HG03025 (cell line): ENCODE data around the gene PRKAB2.
"Not testable (repeated sequence)": the region's sequence is repeated elsewhere in the genome, so short reads cannot be mapped to it uniquely, and the experiment has no call there.

Experiments
- ATAC-seq: cut with Tn5 transposase; IDR thresholded peaks from one replicate; pipeline ENCODE4 v1.9.1; 2021; ENCODE audit warnings: mild to moderate bottlenecking, moderate library complexity; ENCODE audit not compliant: unreplicated experiment, low FRiP score

PRKAB2 gene

DNA sequence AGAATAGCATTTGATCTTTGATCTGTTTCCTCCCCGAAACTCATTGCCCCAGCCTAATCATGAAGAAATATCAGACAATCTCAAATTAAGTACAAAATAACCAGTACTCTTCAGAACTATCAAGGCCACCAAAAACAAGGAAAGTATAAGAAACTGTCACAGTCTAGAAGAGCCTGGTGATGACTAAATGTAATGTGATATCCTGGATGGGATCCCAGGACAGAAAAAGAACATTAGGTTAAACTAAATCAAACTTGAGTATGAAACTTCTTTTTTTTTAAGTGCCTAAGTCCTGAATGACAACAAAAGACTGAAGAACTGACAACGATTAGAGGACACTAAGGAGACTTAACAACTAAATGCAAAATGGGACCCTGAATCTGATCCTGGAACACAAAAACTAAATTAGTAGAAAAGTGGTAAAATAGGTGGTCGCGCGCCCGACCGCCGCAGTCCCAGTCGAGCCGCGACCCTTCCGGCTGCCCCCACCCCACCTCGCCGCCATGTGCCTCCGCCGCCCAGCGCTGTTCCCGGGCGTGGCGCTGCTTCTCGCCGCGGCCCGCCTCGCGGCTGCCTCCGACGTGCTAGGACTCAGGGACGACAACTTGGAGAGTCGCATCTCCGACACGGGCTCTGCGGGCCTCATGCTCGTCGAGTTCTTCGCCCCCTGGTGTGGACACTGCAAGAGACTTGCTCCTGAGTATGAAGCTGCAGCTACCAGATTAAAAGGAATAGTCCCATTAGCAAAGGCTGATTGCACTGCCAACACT, 5.5 kb upstream of the PRKAB2 start:
- ATAC-seq: no peak

DNA sequence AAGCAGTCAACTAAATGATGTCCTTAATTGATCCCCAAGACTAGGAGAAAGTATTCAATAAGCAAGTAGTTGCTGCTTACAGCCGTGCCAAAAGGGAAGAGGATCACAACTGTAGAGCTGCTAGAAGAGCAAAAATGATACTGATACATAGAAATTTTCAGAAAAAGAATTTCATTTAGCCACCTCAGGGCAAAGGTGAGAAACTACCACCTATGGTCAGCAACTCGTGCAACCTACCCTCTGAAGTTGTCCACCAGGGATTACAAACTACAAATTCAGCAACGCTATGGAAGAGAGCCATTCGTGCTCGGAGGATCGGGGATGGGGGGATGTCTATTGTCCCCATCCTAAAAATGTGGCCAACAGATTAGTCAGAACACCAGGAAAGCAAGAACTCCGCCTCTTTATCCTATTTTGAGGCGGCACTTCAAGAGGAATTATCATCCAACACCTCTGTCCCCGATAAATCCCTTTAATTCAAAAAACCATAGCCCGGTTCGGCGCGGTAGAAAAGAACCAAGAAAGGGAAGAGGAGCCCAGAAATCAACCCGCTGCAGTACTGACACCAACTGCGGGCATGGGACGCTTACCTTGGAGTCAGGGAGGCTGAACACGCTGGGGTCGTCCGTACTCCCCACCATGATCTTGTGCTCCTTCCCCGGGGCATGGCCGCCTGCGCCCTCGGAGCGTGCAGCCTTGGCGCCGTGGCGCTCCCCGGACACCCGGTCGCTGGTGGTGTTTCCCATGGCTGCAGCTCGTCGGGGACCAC, 687 bp downstream of the PRKAB2 start:
- ATAC-seq: no peak

DNA sequence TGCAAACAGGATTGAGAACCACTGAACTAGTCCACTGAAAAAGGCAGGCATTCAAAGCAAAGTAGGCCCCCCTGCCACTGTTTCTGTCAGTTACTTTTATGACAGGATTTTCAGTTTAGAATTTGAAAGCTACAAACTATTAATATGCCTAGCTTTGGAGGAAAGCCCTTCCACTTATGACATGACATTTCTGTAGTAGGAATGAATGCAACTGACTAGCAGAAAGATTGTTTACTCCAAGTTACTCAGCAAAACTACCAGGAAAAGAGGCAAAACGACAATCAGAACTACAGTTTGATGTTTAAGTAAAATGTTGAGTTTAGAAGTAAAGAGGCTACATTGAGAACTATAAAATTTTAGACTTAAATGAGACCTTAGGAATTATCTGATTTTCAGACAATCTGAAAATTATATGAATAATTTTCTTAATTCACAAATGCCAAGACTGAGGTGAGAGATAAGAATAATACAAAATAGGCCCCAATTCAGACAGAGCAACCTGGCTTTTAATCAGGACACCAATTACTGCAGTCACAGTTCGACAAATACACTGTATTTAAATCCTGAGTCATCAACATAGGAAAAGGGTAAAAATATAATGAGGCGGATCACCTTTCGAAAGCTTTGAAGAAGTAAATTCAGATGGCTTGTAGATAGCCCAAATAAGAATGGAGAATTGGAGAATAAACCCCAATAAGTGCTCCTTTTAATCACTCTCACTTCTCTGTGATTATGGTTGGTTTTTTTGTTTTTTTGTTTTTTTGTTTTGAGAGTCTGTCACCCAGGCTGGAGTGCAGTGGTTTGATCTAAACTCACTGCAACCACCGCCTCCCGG, 2.2 kb downstream of the PRKAB2 start:
- ATAC-seq: no peak

DNA sequence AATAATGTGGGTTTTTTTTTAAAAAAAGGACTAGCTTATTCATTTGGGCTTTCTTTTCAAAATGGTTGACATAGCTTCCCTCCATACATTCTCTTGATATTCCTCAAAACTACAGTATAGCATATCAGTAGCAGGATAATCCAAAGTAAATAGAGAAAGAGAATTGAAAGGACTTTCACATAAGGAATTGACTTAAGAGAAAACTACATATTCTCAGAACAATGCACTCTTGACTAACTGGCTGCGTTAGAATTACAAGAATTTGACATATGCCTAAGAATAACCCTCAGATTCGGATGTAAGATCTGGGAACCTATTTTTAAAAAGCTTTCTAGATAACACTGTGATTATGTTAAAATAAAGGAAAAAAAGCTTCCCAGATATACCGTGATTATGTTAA, 3.1 kb downstream of the PRKAB2 start:
- ATAC-seq: no peak

DNA sequence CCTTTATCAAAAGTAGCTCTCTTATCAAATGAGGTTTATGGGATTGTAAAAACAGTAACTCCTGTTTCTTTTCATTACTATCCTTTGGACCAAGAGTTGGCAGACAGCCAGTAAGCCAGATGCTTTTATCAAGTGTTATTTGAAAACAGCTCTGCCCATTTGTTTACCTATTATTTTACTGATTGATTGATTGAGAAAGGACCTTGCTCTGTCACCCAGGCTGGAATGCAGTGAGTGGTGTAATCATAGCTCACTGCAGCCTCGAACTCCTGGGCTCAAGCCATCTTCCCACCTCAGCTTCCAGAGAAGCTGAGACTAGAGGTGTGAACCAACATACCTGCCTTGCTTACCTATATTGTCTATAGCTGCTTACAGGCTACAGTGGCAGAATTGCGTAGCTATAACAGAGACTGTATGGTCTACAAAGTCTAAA, 3.6 kb downstream of the PRKAB2 start:
- ATAC-seq: no peak

DNA sequence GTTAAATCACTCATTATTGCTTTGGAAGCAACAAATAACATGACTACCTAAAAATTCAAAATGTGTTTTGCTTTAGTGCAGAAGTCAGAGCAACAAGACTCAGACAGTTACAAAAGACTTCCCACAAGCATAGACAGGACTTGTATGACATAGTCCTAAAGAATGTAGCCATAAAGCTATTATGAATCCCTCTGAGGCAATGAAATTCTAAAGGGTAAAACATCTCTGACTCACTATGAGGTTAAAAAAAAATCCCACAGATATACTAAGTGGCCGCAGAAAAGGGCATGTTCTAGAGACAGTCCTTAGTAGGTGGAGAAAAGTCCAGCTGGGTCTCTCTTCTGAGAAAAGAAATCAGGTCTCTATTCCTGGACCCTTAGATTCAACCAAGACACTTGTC, 4.9 kb downstream of the PRKAB2 start:
- ATAC-seq: no peak

DNA sequence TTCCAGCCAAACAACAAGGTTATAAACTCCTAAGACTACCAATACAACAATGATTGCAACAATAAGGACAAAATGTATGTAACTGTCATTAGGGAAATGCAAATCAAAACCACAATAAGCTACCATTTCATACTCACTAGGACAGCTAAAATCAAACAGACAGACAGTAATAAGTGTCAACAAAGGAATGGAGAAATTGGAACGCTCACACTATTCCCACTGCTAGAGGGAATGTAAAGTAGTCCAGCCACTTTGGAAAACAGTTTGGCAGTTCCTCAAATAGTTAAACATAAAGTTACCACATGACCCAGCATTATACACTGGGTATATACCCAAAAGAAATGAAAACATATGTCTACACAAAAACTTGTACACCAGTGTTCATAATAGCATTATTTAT, 9.3 kb downstream of the PRKAB2 start:
- ATAC-seq: no peak

DNA sequence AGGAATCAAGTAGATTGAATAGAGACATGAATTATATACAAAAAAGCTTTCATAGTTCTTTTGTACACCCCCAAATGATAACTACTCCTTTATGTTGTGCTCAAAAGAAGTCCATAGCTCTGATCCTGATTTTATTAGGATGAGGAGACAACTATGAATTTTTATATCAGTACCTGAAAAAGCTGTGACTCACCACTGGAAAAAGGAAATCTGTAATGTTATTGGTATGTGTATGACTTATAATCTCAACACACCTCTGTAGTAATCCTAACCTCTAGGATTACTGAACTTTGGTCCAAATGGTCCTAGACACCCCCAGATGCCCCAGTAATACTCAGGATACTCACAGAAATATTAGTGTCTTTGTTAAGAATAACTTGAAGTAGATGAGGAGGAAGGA, 10.2 kb downstream of the PRKAB2 start:
- no peak for ATAC-seq

DNA sequence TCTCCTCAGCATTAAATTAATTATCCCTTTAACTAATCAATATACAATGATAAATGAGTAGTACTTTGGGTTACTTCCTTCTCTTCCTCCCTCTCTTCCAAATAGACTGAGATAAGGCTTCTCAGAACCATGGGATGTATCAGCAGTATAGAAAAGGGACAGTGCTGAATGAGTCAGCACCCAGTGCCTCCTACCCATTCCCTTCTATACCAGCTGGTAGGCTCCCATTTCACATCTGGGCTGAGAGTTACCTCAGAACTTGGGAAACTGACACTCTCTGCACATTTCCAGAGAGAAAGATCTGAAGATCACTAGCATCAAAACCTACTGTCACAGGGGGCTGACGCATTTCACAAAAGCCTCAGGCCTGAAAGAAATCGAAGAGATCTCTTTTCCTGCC, 15.2 kb downstream of the PRKAB2 start:
- not testable (repeated sequence) for ATAC-seq

DNA sequence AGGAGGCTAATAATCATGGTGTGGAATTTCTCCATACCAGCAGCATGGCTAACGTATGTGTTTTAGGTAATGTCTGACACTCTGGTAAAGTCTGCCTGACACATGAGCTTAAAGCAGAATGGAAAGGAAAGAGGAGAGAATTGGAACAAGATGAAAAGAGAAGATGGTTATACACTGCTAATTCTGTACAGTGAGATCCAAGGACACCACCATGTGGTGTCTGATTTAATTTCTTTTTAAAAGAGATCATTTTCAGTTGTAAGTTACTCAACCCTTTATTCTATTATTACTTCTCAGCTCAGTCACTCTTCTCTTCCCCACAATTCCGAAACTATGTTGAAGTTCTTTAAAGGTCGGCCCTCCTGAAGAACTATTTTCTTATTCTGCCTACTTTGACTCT, 15.6 kb downstream of the PRKAB2 start:
- no peak for ATAC-seq

DNA sequence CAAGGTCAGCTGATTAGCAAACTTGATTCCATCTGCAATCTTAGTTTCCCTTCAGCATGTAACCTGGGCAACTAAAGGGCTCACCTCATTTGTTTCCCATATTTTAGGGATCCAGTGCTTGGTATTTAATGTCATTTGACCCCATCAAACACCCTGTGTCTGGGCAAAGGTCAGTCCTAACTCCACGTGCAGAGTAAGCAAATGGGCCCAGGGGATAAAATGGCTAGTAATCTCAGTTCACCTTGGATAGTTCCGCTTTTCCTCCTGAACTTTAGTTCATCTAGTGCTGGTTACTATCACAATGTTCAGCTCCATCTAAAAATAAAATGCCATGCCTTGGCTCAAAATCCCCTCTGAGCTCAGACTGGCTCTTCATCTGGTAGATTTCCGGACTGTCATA, 19.5 kb downstream of the PRKAB2 start:
- ATAC-seq: no peak

DNA sequence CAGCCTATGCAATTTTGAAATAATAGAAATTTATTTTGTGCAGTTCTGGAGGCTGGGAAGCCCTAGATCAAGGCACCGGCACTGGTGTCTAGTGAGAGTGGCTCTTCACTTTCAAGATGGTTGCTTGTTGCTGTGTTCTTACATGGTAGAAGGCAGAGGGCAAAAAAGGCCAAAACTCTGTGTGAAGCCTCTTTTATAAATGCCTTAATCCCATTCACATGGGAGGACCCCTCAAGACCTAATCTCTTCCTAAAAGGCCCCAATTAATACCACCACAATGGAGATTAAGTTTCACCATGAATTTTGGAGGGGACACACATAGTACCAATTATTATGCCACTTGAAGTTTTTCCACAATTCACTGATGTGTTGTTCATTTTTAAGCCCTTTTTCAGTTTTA, 21.0 kb downstream of the PRKAB2 start:
- no peak for ATAC-seq

DNA sequence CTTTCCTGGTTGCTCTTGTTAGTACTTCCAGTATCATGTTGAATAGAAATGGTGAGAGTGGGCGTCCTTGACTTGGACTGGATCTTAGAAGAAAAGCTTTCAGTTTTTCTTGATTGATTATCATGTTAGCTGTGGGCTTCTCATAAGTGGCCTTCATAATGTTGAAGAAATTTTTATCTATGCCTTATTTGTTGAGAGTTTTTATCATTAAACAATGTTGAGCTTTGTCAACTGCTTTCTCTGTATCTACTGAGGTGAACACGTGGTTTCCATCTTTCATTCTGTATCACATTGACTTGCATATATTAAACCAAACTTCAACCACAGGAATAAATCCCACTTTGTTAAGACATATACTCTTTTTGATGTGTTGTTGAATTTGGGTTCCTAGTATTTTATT, 29.4 kb downstream of the PRKAB2 start:
- ATAC-seq: no peak

DNA sequence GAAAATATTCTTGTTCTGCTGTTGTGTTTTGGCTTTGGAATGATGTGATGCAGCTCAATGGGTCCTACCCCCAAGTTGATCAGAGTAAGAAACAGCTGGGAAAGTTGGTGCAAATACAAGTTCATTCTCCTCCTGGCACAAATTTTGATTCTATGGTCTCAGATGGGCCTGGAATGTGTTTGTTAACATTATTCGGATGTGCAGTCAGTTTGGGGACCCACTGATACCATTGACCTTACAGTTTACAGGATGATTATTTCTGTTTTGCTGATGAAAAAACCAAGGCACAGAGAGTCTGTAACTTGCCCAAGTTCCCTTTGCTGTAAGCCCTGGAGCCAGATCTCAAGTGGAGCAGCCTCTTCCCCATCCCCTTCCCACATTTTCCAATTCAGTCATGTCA, 41.5 kb downstream of the PRKAB2 start:
- ATAC-seq: not testable (repeated sequence)

DNA sequence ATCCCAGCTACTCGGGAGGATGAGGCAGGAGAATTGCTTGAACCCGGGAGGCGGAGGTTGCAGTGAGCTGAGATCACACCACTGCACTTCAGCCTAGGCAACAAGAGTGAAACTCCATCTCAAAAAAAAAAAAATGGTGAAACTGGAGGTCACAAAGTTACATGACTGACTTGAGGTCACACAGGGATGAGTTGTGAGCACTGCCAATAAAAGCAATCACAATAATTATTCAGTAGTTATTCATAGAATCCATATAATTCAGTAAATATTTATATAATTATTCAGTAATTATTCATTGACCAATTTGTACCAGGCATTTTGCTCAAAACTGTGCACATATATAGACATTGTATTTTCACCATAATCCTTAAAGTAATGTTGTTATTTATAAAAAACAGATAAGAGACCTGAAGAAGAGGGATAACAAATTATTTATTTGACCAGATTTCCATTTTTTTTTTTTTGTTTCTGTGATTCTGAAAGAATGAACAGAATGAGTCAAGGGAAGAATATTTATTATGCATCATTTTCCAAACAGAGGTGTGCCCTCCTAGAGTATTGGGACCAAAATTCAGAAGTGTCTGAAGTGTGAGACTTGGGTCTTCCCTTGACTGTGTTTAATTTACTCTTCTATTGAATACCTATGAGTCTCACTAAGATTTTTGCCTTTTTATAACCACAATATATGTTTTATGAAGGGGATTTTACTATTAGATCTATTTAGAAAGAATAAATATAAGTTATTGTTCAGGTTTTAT, 43.0 kb downstream of the PRKAB2 start:
- ATAC-seq: no peak

DNA sequence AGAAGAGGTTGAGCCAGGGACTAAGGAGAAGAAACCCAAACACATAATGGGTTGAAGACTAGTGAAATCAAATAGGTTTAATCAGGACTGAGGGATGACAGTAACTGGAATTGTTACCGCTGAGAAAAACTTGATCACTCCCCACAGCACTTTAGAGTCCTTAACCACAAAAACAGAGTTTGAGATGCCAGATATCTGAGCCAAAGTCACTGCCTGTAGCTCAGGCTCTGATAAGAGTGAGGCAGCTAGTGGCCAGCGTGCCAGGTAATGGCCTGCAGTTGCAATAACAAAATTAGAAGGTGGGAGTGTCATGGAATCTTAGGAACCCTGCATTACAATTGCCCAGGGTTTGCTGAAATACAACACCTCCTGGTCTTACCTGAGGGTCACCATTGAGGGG, 48.0 kb downstream of the PRKAB2 start:
- no peak for ATAC-seq

DNA sequence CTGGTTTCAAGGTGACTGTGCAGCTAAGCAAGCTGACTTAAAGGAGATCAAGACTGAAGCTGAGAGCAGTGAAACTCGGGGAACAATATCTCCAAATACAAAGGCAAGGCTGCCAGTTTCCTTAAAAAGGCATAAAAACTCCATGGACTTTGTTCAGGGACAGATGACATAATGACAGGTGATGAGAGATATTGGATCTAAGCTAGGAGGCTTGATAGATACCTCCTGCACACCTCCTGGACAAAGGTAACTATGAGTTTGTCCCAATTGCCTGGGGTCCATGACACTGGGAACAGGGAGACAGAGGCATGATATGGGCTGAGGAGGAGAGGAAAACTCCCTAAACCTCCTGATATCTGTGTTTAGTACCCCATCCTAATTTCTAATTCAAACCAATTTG, 55.2 kb downstream of the PRKAB2 start:
- ATAC-seq: no peak

DNA sequence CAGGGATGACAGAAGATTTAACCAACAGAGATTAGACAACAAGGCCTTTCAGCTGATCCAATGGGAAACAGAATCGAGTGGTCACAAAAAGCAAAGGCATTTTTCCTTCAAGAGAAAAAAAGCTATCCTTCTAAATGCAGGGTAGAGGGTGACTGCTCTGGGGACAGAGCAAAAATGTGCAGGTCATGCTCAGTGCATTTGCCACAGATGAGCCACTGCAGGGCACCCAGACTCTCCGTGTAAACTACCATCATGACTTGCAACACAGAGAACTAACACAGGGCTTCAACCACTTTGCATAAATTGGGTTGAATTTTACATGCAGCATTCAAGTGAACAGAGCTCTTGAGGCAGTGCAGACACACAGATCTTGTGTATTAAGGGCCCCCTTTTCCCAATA, 56.8 kb downstream of the PRKAB2 start:
- no peak for ATAC-seq

DNA sequence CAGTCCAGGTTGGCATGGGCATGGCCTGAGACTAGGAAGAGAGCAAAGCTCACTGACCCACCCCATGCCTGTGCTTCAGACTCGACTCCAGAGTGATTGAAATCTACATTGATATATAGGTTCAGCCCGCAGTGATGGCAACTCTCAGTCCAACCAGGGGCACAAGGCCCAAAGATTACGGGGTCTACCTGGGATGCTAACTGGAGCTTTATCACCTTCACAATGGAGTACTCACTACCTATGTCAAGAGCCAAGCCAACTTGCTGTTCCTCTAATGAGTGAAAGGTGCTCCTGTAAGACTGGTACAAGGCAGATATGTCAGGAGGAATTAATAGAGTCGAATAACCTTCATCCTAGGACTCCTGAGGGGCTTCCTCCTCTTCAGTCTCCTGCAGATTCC, 57.2 kb downstream of the PRKAB2 start:
- ATAC-seq: not testable (repeated sequence)

DNA sequence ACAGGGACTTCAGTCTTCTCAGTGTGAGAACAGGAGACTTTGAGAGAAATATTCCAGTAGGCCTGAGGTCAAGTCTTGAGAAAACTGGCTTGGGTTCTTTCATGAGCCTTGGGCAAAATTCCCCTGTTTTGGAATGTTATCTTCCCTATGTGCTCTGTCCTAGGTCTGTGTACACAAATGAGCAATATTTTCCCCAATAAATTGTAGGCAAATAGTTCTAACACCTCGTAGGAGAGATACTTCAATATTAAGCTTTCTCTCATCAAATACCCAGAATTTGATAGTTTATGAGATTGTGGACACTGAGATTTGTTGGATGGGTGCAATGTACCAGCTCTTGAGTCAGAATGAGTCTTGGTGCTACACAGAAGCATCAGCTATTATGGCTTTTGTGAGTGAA, 57.9 kb downstream of the PRKAB2 start:
- ATAC-seq: not testable (repeated sequence)
